Measurements from ENCODE around the gene MAB21L4.

- no peak for TF ChIP-seq POLR2A (IDR thresholded peaks at IDR 0.05)
- no peak for TF ChIP-seq CTCF (IDR thresholded peaks at IDR 0.05)
Measured at GRCh38 chr2:240836781-240837467, 59.0 kb downstream of the MAB21L4 start.

All from thyroid gland (tissue), 4 donors.